Calu3 (cell line): Measurements from ENCODE around the gene CHSY1. TPM values are rescaled to one million over a fixed set of nuclear protein-coding genes. Genes with fewer than 3 reads are reported as not detected.
A peak's percentile ranks its signal among the peaks of the same experiment; 100 is the strongest.

Experiments
- BruUV-seq: library from RNA; stranded (reverse); fragments of 400-500 nt; replicated peaks from 2 replicates; lab custom pipeline; 2021; lab: Mats Ljungman, UMichigan
- CTCF ChIA-PET: fragments of 300-600 bp; sonication (Branson Sonifier 250); formaldehyde crosslinking; loops from one replicate; lab custom pipeline; 2022; ENCODE audit warnings: antibody characterized with exemption; lab: Charles Lee
- DNase-seq: peaks from one replicate; pipeline ENCODE4 v3.0.0; 2022
- H3K27ac Mint-ChIP-seq: one replicate; pipeline ENCODE4 v1.8.0; 2022; ENCODE audit warnings: mixed read lengths; ENCODE audit not compliant: unreplicated experiment
- H3K27me3 Mint-ChIP-seq: one replicate; pipeline ENCODE4 v1.8.0; 2022; ENCODE audit warnings: mixed read lengths; ENCODE audit not compliant: unreplicated experiment
- H3K36me3 Mint-ChIP-seq: one replicate; pipeline ENCODE4 v1.8.0; 2022; ENCODE audit warnings: mild to moderate bottlenecking, moderate library complexity, mixed read lengths; ENCODE audit not compliant: insufficient read depth, unreplicated experiment
- H3K4me1 Mint-ChIP-seq: one replicate; pipeline ENCODE4 v1.8.0; 2022; ENCODE audit warnings: mild to moderate bottlenecking, low read depth, mixed read lengths; ENCODE audit not compliant: unreplicated experiment
- H3K4me3 Mint-ChIP-seq: one replicate; pipeline ENCODE4 v1.8.0; 2022; ENCODE audit warnings: mild to moderate bottlenecking, low read depth, moderate library complexity, mixed read lengths; ENCODE audit not compliant: unreplicated experiment
- H3K9me3 Mint-ChIP-seq: one replicate; pipeline ENCODE4 v1.8.0; 2022; ENCODE audit warnings: low read depth, mixed read lengths; ENCODE audit not compliant: unreplicated experiment
- CTCF ChIP-seq: fragments of 200-600 bp; IDR thresholded peaks from one replicate; pipeline ENCODE4 v1.8.0; 2022; ENCODE audit warnings: antibody characterized with exemption; ENCODE audit not compliant: unreplicated experiment
- intact Hi-C: fragments of 100-400 bp; cut with micrococcal nuclease; formaldehyde crosslinking; loops from one replicate; pipeline ENCODE4 v1.10.0; 2022; ENCODE audit not compliant: unreplicated experiment
- total RNA-seq: library from RNA; stranded (reverse); gene quantifications from 2 replicates; pipeline ENCODE4 v1.2.3, GENCODE V29; 2022

Gene CHSY1
- total RNA-seq, 1 experiment from 2014 or later = 25.0 TPM

GRCh38 chr15:101169495-101170071 is 82.3 kb downstream of the CHSY1 start:
- CTCF ChIA-PET = no interaction called here
- intact Hi-C loops = loop anchor here (5.0 kb wide), 1 partner anchor 83 kb away; the partner anchor contains the start of gene CHSY1
- H3K4me1 Mint-ChIP-seq = peaks cover 26% of the 10 kb centered on the region
- peaks cover 4% of the 10 kb centered on the region for H3K9me3 Mint-ChIP-seq
- no TSS peak for BruUV-seq
- peaks cover 5% of the 10 kb centered on the region for H3K36me3 Mint-ChIP-seq
- no peak overlapping the region for H3K4me3 Mint-ChIP-seq
- no peak for DNase-seq
- no peak overlapping the region for H3K27ac Mint-ChIP-seq
- H3K27me3 Mint-ChIP-seq = no peaks in the 10 kb centered on the region
- TF ChIP-seq CTCF = no peak

- TF ChIP-seq CTCF = no peak
- CTCF ChIA-PET = interaction anchor here (1.9 kb wide), 1 partner anchor 160 kb away, joined by 6 read pairs; no protein-coding TSS in a partner anchor
- Mint-ChIP-seq H3K4me3 (no peak overlapping the region), H3K4me1 (peaks cover 26% of the 10 kb centered on the region), H3K27ac (no peak overlapping the region), H3K9me3 (peaks cover 8% of the 10 kb centered on the region), H3K27me3 (no peaks in the 10 kb centered on the region), H3K36me3 (no peaks in the 10 kb centered on the region)
- DNase-seq = no peak
- intact Hi-C loops = loop anchor here (5.0 kb wide), 1 partner anchor 83 kb away; the partner anchor contains the start of gene CHSY1
- BruUV-seq = no TSS peak
Observed at GRCh38 chr15:101168898-101169494, 82.9 kb downstream of the CHSY1 start.

GRCh38 chr15:101168463-101168824 is 83.4 kb downstream of the CHSY1 start:
- CTCF ChIA-PET = interaction anchor here (0.7 to 1.9 kb wide), 3 partner anchors 54 to 160 kb away, joined by 3 to 6 read pairs (median 4); no protein-coding TSS in a partner anchor
- intact Hi-C loops = loop anchor here (5.0 kb wide), 1 partner anchor 84 kb away; the partner anchor contains the start of gene CHSY1
- peak overlapping the region; percentile 56 for H3K4me3 Mint-ChIP-seq
- BruUV-seq = no TSS peak
- peak overlapping the region; percentile 91 for H3K27ac Mint-ChIP-seq
- H3K4me1 Mint-ChIP-seq = peaks cover 26% of the 10 kb centered on the region
- no peak for DNase-seq
- H3K9me3 Mint-ChIP-seq = peaks cover 8% of the 10 kb centered on the region
- H3K36me3 Mint-ChIP-seq = no peaks in the 10 kb centered on the region
- H3K27me3 Mint-ChIP-seq = no peaks in the 10 kb centered on the region
- no peak for TF ChIP-seq CTCF

- Mint-ChIP-seq H3K9me3 (peaks cover 8% of the 10 kb centered on the region), H3K4me3 (peak overlapping the region; percentile 56), H3K27ac (peak overlapping the region; percentile 91), H3K4me1 (peaks cover 26% of the 10 kb centered on the region), H3K27me3 (no peaks in the 10 kb centered on the region), H3K36me3 (no peaks in the 10 kb centered on the region)
- DNase-seq = peak; percentile 80
- BruUV-seq = no TSS peak
- no peak for TF ChIP-seq CTCF
- intact Hi-C loops = loop anchor here (5.0 kb wide), 1 partner anchor 84 kb away; the partner anchor contains the start of gene CHSY1
- CTCF ChIA-PET = interaction anchor here (0.7 to 1.9 kb wide), 3 partner anchors 54 to 159 kb away, joined by 3 to 6 read pairs (median 4); no protein-coding TSS in a partner anchor
Observed at GRCh38 chr15:101167753-101168462, 83.9 kb downstream of the CHSY1 start.
